Thoracic aorta (tissue), 2 donors: ENCODE results near the gene TMEM121. TPM values are rescaled to one million over a fixed set of nuclear protein-coding genes. Genes with fewer than 3 reads are reported as not detected.

Source experiments
- ATAC-seq: fragments of 150-250 bp; one replicate; pipeline ENCODE4 v1.8.0; 2017; ENCODE audit warnings: low read depth; ENCODE audit not compliant: insufficient number of reproducible peaks, low FRiP score
- DNase-seq: peaks from one replicate; pipeline ENCODE4 v3.0.0-alpha.2; 2020; ENCODE audit warnings: low spot score
- H3K27ac ChIP-seq, 2 donors: fragments of 200-600 bp; sonication (generic); 1 replicate in 1 of 2; 2 replicates in 1 of 2; pipeline ENCODE4 v1.5.1; 2016; ENCODE audit warnings: mild to moderate bottlenecking in 2 of 2, moderate library complexity in 2 of 2
- H3K27me3 ChIP-seq: fragments of 200-600 bp; sonication (generic); replicated peaks from 2 replicates; pipeline ENCODE4 v1.6.0; 2016; ENCODE audit warnings: mild to moderate bottlenecking; ENCODE audit not compliant: insufficient read depth
- H3K36me3 ChIP-seq: fragments of 200-600 bp; sonication (generic); one replicate; pipeline ENCODE4 v1.5.1; 2016
- H3K4me1 ChIP-seq, 2 donors: fragments of 200-600 bp; sonication (generic); 1 replicate in 1 of 2; 2 replicates in 1 of 2; pipeline versions ENCODE4 v1.5.1 to v1.6.0; 2016; ENCODE audit warnings: low read depth in 2 of 2, mild to moderate bottlenecking in 1 of 2; ENCODE audit not compliant: control insufficient read depth in 1 of 2
- H3K4me3 ChIP-seq: fragments of 200-600 bp; sonication (generic); 2 replicates; pipeline ENCODE4 v1.5.1; 2016; ENCODE audit warnings: mild to moderate bottlenecking
- H3K9me3 ChIP-seq: fragments of 200-600 bp; sonication (generic); 2 replicates; pipeline ENCODE4 v1.5.1; 2016
- CTCF ChIP-seq: fragments of 200-600 bp; sonication (generic); IDR thresholded peaks from one replicate; pipeline ENCODE4 v1.5.1; 2019; ENCODE audit warnings: antibody characterized with exemption
- total RNA-seq, 2 donors: library from RNA; depleted of rRNA; stranded (reverse); fragments of >200 nt; gene quantifications; one replicate each; pipeline versions ENCODE4 v1.1.0 to v1.2.3, GENCODE V29; 2016

TMEM121 gene
- total RNA-seq, 2 donors from 2014 or later: 2.6 to 5.5 TPM

- no peak overlapping the region for H3K27ac ChIP-seq
- no peak for DNase-seq
Observed at GRCh38 chr14:105503935-105504692, 22.3 kb upstream of the TMEM121 start.

GRCh38 chr14:105505101-105505500 is 21.3 kb upstream of the TMEM121 start:
- Histone ChIP-seq H3K27ac (no peak overlapping the region), H3K27me3 (no peaks in the 10 kb centered on the region), H3K9me3 (no peaks in the 10 kb centered on the region), H3K36me3 (no peaks in the 10 kb centered on the region), H3K4me3 (no peak overlapping the region), H3K4me1 (no peaks in the 10 kb centered on the region)
- no peak for TF ChIP-seq CTCF
- ATAC-seq (no peak), DNase-seq (no peak)

More at GRCh38 chr14:105503935-105504692, 22.3 kb upstream of the TMEM121 start:
- no peak overlapping the region for H3K4me3 ChIP-seq
- H3K9me3 ChIP-seq: no peaks in the 10 kb centered on the region
- no peaks in the 10 kb centered on the region for H3K4me1 ChIP-seq
- no peaks in the 10 kb centered on the region for H3K27me3 ChIP-seq
- H3K36me3 ChIP-seq: no peaks in the 10 kb centered on the region
- no peak for ATAC-seq
- no peak for TF ChIP-seq CTCF

GRCh38 chr14:105507247-105507646 is 19.1 kb upstream of the TMEM121 start:
- no peak for TF ChIP-seq CTCF
- H3K4me1 ChIP-seq: no peaks in the 10 kb centered on the region
- DNase-seq (no peak), ATAC-seq (no peak)
- H3K9me3 ChIP-seq: no peaks in the 10 kb centered on the region
- no peaks in the 10 kb centered on the region for H3K36me3 ChIP-seq
- no peaks in the 10 kb centered on the region for H3K27me3 ChIP-seq
- H3K4me3 ChIP-seq: no peak overlapping the region
- H3K27ac ChIP-seq: no peak overlapping the region

GRCh38 chr14:105508069-105508468 is 18.3 kb upstream of the TMEM121 start:
- Histone ChIP-seq H3K27me3 (no peaks in the 10 kb centered on the region), H3K4me3 (no peak overlapping the region), H3K36me3 (no peaks in the 10 kb centered on the region), H3K4me1 (no peaks in the 10 kb centered on the region), H3K9me3 (no peaks in the 10 kb centered on the region), H3K27ac (no peak overlapping the region)
- DNase-seq (no peak), ATAC-seq (no peak)
- no peak for TF ChIP-seq CTCF

GRCh38 chr14:105508601-105509000 is 17.8 kb upstream of the TMEM121 start:
- no peak for TF ChIP-seq CTCF
- no peaks in the 10 kb centered on the region for H3K27me3 ChIP-seq
- ATAC-seq: no peak

More at GRCh38 chr14:105508601-105509000, 17.8 kb upstream of the TMEM121 start:
- no peaks in the 10 kb centered on the region for H3K9me3 ChIP-seq
- H3K4me3 ChIP-seq: no peak overlapping the region
- H3K27ac ChIP-seq: no peak overlapping the region
- DNase-seq: no peak
- no peaks in the 10 kb centered on the region for H3K4me1 ChIP-seq
- H3K36me3 ChIP-seq: no peaks in the 10 kb centered on the region
